Neutrophil (primary cell): ENCODE measurements around the gene ZNF573.

Source experiments
- H3K27ac ChIP-seq: fragments of 200-600 bp; sonication (generic); 2 replicates; pipeline ENCODE4 v1.5.1; 2016; ENCODE audit warnings: mild to moderate bottlenecking, moderate library complexity
- H3K27me3 ChIP-seq: fragments of 200-600 bp; sonication (generic); 2 replicates; pipeline ENCODE4 v1.6.0; 2016; ENCODE audit warnings: mild to moderate bottlenecking
- H3K36me3 ChIP-seq: fragments of 200-600 bp; sonication (generic); 2 replicates; pipeline ENCODE4 v1.5.1; 2017
- H3K4me1 ChIP-seq, 2 experiments: fragments of 200-600 bp in 1 of 2; sonication (generic) in 1 of 2; 1 replicate in 1 of 2; 2 replicates in 1 of 2; pipeline versions ENCODE4 v1.5.1 to v1.6.1; 2013 to 2016; ENCODE audit warnings: low read depth in 1 of 2, low read length in 1 of 2, mild to moderate bottlenecking in 1 of 2, moderate library complexity in 1 of 2; ENCODE audit not compliant: control insufficient read depth in 1 of 2, insufficient read depth in 1 of 2
- H3K4me3 ChIP-seq, 2 experiments: fragments of 200-600 bp in 1 of 2; sonication (generic) in 1 of 2; 1 replicate in 1 of 2; 2 replicates in 1 of 2; pipeline ENCODE4 v1.5.1; 2013 to 2016; ENCODE audit warnings: low read depth in 1 of 2, low read length in 1 of 2, mild to moderate bottlenecking in 1 of 2, moderate library complexity in 1 of 2
- H3K9me3 ChIP-seq: fragments of 200-600 bp; sonication (generic); 2 replicates; pipeline ENCODE4 v1.5.1; 2016
- TF ChIP-seq, protein P1 (sequence below): fragments of 200-600 bp; sonication (generic); IDR thresholded peaks from 2 replicates; pipeline ENCODE4 v1.5.1; 2016; ENCODE audit warnings: antibody characterized with exemption

The ZNF573 gene

DNA sequence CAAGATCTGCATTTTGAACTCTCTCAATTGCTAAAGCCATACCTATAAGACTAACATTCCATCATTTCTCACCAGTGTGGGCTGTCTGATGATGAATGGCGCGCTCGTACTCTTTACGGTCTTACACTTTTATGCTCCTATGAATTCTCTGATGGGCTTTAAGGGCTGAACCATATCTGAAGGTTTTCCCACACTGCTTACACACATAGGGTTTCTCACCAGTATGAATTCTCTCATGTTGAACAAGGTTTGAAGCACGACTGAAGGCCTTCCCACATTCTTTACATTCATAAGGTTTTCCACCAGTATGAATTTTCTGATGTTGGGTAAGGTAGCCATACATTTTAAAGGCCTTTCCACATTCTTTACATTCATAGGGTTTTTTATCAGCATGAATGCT is 41.0 kb downstream of the ZNF573 start:
- peaks cover 31% of the 10 kb centered on the region for H3K9me3 ChIP-seq

DNA sequence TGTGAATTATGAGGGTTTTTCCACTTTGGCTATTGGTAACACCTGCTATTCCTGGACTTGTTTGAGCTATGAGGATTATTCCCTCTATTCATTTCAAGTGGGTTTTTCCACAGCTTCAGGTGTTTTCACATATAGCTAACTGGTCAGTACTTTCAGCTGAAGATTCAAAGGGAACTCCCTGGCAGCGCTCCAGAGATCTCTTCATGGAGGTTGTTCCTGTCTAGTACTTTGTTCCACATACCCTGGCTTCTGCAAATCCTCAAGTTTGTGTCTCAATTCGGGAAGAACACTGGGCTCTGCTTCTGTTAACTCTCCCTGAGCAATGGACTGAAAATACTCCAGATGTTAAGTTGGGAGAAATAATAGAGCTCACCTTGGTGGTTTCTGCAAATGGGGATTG is 54.2 kb downstream of the ZNF573 start:
- Histone ChIP-seq H3K36me3 (no peaks in the 10 kb centered on the region), H3K27me3 (no peaks in the 10 kb centered on the region), H3K4me3 (no peak overlapping the region), H3K4me1 (no peaks in the 10 kb centered on the region), H3K9me3 (peaks cover 6% of the 10 kb centered on the region), H3K27ac (no peak overlapping the region)
- TF ChIP-seq, protein P1, sequence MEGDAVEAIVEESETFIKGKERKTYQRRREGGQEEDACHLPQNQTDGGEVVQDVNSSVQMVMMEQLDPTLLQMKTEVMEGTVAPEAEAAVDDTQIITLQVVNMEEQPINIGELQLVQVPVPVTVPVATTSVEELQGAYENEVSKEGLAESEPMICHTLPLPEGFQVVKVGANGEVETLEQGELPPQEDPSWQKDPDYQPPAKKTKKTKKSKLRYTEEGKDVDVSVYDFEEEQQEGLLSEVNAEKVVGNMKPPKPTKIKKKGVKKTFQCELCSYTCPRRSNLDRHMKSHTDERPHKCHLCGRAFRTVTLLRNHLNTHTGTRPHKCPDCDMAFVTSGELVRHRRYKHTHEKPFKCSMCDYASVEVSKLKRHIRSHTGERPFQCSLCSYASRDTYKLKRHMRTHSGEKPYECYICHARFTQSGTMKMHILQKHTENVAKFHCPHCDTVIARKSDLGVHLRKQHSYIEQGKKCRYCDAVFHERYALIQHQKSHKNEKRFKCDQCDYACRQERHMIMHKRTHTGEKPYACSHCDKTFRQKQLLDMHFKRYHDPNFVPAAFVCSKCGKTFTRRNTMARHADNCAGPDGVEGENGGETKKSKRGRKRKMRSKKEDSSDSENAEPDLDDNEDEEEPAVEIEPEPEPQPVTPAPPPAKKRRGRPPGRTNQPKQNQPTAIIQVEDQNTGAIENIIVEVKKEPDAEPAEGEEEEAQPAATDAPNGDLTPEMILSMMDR: no peak

More for the DNA sequence above, 41.0 kb downstream of the ZNF573 start:
- H3K4me3 ChIP-seq: no peak overlapping the region
- TF ChIP-seq, protein P1: no peak
- no peak overlapping the region for H3K27ac ChIP-seq
- no peaks in the 10 kb centered on the region for H3K4me1 ChIP-seq
- H3K27me3 ChIP-seq: no peaks in the 10 kb centered on the region
- H3K36me3 ChIP-seq: no peaks in the 10 kb centered on the region

DNA sequence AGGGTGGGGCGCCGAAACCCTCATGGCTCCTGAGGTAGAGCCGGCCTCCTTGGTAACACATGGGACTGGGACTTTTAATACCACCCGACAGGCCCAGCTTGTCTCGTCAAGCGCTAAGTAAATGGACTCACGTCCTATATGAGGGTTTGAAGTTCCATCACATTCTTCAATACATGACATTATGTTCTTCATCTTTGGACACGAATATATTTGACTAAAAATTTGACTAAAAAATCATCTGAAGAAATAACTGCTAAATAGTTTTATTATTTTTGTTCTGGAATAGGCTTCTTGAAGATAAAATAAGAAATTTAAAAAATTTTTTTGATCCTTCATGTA is 59.5 kb downstream of the ZNF573 start:
- Histone ChIP-seq H3K27me3 (no peaks in the 10 kb centered on the region), H3K9me3 (no peaks in the 10 kb centered on the region), H3K4me1 (peaks cover 6 to 7% of the 10 kb centered on the region in 2 experiments), H3K4me3 (peak overlapping the region; percentile 57 to 75), H3K36me3 (no peaks in the 10 kb centered on the region), H3K27ac (no peak overlapping the region)
- TF ChIP-seq, protein P1: no peak

DNA sequence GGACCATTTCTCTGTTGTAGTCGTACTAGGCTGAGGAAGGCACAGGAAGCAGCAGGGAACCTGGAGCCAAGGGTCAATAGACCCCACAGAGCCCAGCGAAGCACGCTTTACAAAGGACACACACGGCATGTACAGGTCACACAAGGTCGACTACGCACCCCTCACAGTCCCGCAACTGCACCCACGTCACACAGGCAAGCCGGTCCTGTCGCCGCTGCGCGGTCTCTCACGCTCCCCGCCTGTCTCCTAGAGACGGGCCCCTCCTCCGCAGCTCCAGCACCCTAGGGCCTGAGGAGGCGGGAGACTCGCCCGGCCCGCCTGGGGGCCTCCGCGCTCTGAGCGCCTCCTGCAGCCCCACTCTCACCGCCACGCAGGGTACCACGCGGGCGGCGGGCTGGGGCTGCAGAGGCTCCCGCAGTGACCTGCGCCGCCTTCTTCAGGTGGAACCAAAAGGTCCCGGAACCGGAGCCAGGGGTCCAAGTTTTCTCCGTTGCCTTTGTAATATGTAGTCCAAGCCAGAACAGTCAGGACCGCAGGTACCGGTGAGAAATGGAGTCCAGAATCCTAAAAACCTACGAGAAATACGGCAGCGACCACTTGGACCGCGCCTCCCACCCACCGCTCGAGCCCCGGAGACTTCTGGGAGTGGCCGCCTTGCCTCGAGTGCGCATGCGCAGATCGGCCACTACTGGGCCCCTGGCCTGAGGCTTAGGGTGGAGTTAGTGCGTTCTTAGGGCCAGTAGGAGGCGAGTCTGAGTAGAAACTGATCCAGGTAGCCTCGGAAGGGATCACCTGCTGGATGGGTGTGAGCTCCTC is 60.1 kb downstream of the ZNF573 start, which contains the start of gene ZNF607:
TSS of gene ZNF607 (minus strand) at position 651 of the 816 bp plus-strand sequence. CDS start 8,143 bp downstream, outside the sequence.
- Histone ChIP-seq H3K9me3 (no peaks in the 10 kb centered on the region), H3K4me3 (peak within 1 kb of the TSS; percentile 57 to 75), H3K36me3 (no peaks in the 10 kb centered on the region), H3K4me1 (peaks cover 6 to 7% of the 10 kb centered on the region in 2 experiments), H3K27ac (no peak within 1 kb of the TSS), H3K27me3 (no peaks in the 10 kb centered on the region)
- TF ChIP-seq, protein P1: no peak

DNA sequence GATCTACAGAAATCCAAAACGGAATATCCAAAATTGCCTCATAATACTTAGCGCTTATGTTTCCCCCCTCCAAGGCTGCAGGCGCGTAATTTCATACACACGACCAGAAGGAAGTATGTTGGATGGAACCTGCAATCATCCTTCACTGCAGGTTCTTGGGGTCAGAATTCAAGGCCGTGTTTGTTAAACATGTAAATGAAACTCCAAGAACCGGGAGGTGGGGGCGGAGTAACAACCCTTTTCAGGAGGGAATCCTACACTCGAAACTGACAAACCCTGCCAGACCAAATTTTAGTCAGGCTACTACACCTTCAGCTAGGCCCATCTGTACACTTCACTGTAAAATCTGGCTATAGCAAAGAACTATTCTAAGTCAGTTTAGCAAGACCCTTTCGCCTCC is 61.1 kb downstream of the ZNF573 start:
- H3K4me3 ChIP-seq: no peak overlapping the region
- H3K9me3 ChIP-seq: no peaks in the 10 kb centered on the region
- peaks cover 6 to 7% of the 10 kb centered on the region in 2 experiments for H3K4me1 ChIP-seq
- H3K27me3 ChIP-seq: no peaks in the 10 kb centered on the region
- TF ChIP-seq, protein P1: no peak
- H3K27ac ChIP-seq: no peak overlapping the region
- no peaks in the 10 kb centered on the region for H3K36me3 ChIP-seq
